Right atrium auricular region (tissue), 2 donors: ENCODE measurements around the gene CBLC. TPM values are rescaled to one million over a fixed set of nuclear protein-coding genes. Genes with fewer than 3 reads are reported as not detected.

Experiments used
- DNase-seq: peaks from one replicate; pipeline ENCODE4 v3.0.0-alpha.2; 2019; ENCODE audit warnings: low spot score
- H3K27ac ChIP-seq, 2 donors: fragments of 200-600 bp; sonication (generic); 1 replicate in 1 of 2; 2 replicates in 1 of 2; pipeline ENCODE4 v1.5.1; 2016 to 2019
- H3K27me3 ChIP-seq, 2 donors: fragments of 200-600 bp; sonication (generic); one replicate each; pipeline versions ENCODE4 v1.5.1 to v1.6.0; 2017 to 2019
- H3K36me3 ChIP-seq: fragments of 200-600 bp; sonication (generic); one replicate; pipeline ENCODE4 v1.5.1; 2016
- H3K4me1 ChIP-seq, 2 donors: fragments of 200-600 bp; sonication (generic); one replicate each; pipeline versions ENCODE4 v1.5.1 to v1.6.0; 2017 to 2019
- H3K4me3 ChIP-seq, 2 donors: fragments of 200-600 bp; sonication (generic); 1 replicate in 1 of 2; 2 replicates in 1 of 2; pipeline ENCODE4 v1.5.1; 2017 to 2019; ENCODE audit warnings: mild to moderate bottlenecking in 1 of 2, moderate library complexity in 1 of 2
- H3K9me3 ChIP-seq, 2 donors: fragments of 200-600 bp; sonication (generic); one replicate each; pipeline ENCODE4 v1.5.1; 2019
- CTCF ChIP-seq, 2 donors: fragments of 200-600 bp; sonication (generic); IDR thresholded peaks; one replicate each; pipeline ENCODE4 v1.5.1; 2019; ENCODE audit warnings: antibody characterized with exemption in 2 of 2
- total RNA-seq, 2 donors: library from RNA; depleted of rRNA; stranded (reverse); fragments of >200 nt; gene quantifications; one replicate each; pipeline ENCODE4 v1.1.0, GENCODE V29; 2016

Gene CBLC
- total RNA-seq, 2 donors from 2014 or later, result not detected

- no peak overlapping the region for H3K27ac ChIP-seq
- no peaks in the 10 kb centered on the region for H3K27me3 ChIP-seq
- H3K36me3 ChIP-seq, result no peaks in the 10 kb centered on the region
- no peak for TF ChIP-seq CTCF (IDR thresholded peaks at IDR 0.05)
- no peaks in the 10 kb centered on the region for H3K9me3 ChIP-seq
- no peak overlapping the region for H3K4me3 ChIP-seq
- DNase-seq, result no peak
- peaks cover 0 to 9% of the 10 kb centered on the region in 2 donors for H3K4me1 ChIP-seq
Observed at GRCh38 chr19:44783545-44783944, 5.9 kb downstream of the CBLC start.

DNA sequence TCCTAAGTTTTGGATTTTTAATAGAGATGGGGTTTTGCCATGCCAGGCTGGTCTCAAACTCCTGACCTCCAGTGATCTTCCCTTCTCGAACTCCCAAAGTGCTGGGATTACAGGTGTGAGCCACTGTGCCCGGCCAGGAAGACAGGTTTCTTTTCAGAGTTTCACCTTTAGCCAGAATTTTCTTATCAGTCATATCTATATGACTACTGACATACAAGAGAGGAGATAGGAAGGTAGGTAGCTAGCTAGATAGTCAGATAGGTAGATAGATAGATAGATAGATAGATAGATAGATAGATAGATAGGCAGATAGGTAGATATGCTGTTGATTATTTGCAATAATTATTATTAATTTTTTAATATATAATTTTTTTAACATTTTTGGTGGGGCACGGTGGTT is 7.6 kb downstream of the CBLC start:
- no peak for TF ChIP-seq CTCF (IDR thresholded peaks at IDR 0.05)
- no peak for DNase-seq
- no peak overlapping the region for H3K27ac ChIP-seq
- H3K9me3 ChIP-seq, result no peaks in the 10 kb centered on the region
- no peak overlapping the region for H3K4me3 ChIP-seq
- H3K4me1 ChIP-seq, result peaks cover 0 to 9% of the 10 kb centered on the region in 2 donors
- H3K36me3 ChIP-seq, result no peaks in the 10 kb centered on the region
- H3K27me3 ChIP-seq, result no peaks in the 10 kb centered on the region

GRCh38 chr19:44785993-44786392 is 8.3 kb downstream of the CBLC start:
- DNase-seq, result no peak
- no peak for TF ChIP-seq CTCF (IDR thresholded peaks at IDR 0.05)
- no peak overlapping the region for H3K4me3 ChIP-seq
- no peaks in the 10 kb centered on the region for H3K27me3 ChIP-seq
- H3K27ac ChIP-seq, result no peak overlapping the region
- H3K9me3 ChIP-seq, result no peaks in the 10 kb centered on the region
- H3K4me1 ChIP-seq, result peaks cover 0 to 9% of the 10 kb centered on the region in 2 donors
- no peaks in the 10 kb centered on the region for H3K36me3 ChIP-seq

DNA sequence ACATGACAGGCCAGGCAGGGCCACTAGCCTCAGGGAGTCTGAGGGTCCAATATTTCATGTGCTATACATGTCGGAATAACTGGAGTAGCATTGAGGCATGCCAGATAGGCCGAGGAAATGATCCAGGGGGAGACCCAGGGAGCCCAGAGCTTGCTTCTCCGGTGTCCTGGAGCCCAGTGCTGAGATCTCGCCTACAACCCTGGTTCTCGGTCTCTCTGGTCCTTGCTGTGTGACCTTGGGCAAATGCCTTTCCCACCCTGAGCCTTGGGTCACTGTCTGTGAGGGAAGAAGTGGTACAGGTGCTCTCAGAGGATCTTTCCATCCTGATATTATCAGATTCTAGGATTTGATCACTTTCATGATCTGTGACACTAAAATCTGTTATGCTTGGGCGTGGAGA is 11.3 kb downstream of the CBLC start:
- Histone ChIP-seq H3K27me3 (no peaks in the 10 kb centered on the region), H3K4me1 (peaks cover 0 to 7% of the 10 kb centered on the region in 2 donors), H3K27ac (no peak overlapping the region), H3K9me3 (no peaks in the 10 kb centered on the region), H3K4me3 (no peak overlapping the region), H3K36me3 (no peaks in the 10 kb centered on the region)
- no peak for TF ChIP-seq CTCF (IDR thresholded peaks at IDR 0.05)
- no peak for DNase-seq

GRCh38 chr19:44789943-44790483 is 12.3 kb downstream of the CBLC start:
- no peaks in the 10 kb centered on the region for H3K36me3 ChIP-seq
- no peak for DNase-seq
- no peak overlapping the region for H3K27ac ChIP-seq
- no peak for TF ChIP-seq CTCF (IDR thresholded peaks at IDR 0.05)
- H3K4me3 ChIP-seq, result no peak overlapping the region
- no peaks in the 10 kb centered on the region for H3K9me3 ChIP-seq
- no peaks in the 10 kb centered on the region for H3K4me1 ChIP-seq
- no peaks in the 10 kb centered on the region for H3K27me3 ChIP-seq

DNA sequence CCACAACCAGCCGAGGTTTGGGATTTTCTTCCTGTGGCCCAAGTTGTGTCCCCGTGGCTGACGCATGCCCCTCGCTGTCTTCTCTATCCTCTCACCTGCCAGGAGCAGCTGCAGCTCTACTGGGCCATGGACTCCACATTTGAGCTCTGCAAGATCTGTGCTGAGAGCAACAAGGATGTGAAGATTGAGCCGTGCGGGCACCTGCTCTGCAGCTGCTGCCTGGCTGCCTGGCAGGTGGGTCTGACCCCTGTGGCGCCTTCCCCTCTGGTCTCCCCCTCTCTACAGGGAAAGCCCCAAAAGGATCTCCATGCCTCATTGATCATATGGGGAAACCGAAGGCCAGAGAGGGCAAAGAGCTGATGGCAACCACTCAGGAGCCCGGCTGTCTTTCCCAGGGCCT is 14.6 kb downstream of the CBLC start:
- Histone ChIP-seq H3K9me3 (no peaks in the 10 kb centered on the region), H3K4me3 (no peak overlapping the region), H3K36me3 (no peaks in the 10 kb centered on the region), H3K4me1 (peaks cover 0 to 11% of the 10 kb centered on the region in 2 donors), H3K27ac (no peak overlapping the region), H3K27me3 (no peaks in the 10 kb centered on the region)
- no peak for DNase-seq
- no peak for TF ChIP-seq CTCF (IDR thresholded peaks at IDR 0.05)
